WI38 (cell line): ENCODE data around the gene MRPL38.
"Not testable (repeated sequence)": the region's sequence is repeated elsewhere in the genome, so short reads cannot be mapped to it uniquely, and the experiment has no call there.

Experiments used
- H3K4me3 ChIP-seq: 2 replicates; pipeline ENCODE4 v1.5.1; 2011; ENCODE audit warnings: low read depth, mild to moderate bottlenecking, control low read depth, low read length
- CTCF ChIP-seq: IDR thresholded peaks from 2 replicates; pipeline ENCODE4 v1.5.1; 2012; ENCODE audit warnings: low read depth, mild to moderate bottlenecking, control low read depth, low read length

MRPL38 gene

GRCh38 chr17:75875182-75875939 lies 29.3 kb downstream of the MRPL38 start:
- H3K4me3 ChIP-seq = no peak overlapping the region
- no peak for TF ChIP-seq CTCF

GRCh38 chr17:75874323-75875181 lies 30.1 kb downstream of the MRPL38 start:
- no peak overlapping the region for H3K4me3 ChIP-seq
- no peak for TF ChIP-seq CTCF

GRCh38 chr17:75873587-75874322 lies 30.9 kb downstream of the MRPL38 start:
- no peak for TF ChIP-seq CTCF

GRCh38 chr17:75872434-75873351 lies 32.0 kb downstream of the MRPL38 start:
- H3K4me3 ChIP-seq = no peak overlapping the region
- TF ChIP-seq CTCF = no peak

More at GRCh38 chr17:75873587-75874322, 30.9 kb downstream of the MRPL38 start:
- H3K4me3 ChIP-seq = no peak overlapping the region

- H3K4me3 ChIP-seq = peak overlapping the region; percentile 51
Observed at GRCh38 chr17:75870228-75870627, 34.5 kb downstream of the MRPL38 start.

GRCh38 chr17:75869282-75870141 lies 35.2 kb downstream of the MRPL38 start:
- H3K4me3 ChIP-seq = peak overlapping the region; percentile 51
- TF ChIP-seq CTCF = no peak

GRCh38 chr17:75868730-75869281 lies 35.9 kb downstream of the MRPL38 start:
- H3K4me3 ChIP-seq = peak overlapping the region; percentile 51

GRCh38 chr17:75865404-75866188 lies 39.1 kb downstream of the MRPL38 start:
- H3K4me3 ChIP-seq = not testable (repeated sequence)

GRCh38 chr17:75864887-75865286 lies 39.8 kb downstream of the MRPL38 start:
- H3K4me3 ChIP-seq = not testable (repeated sequence)
